GM19025 (cell line): ENCODE data around the gene IRAK2.
"Not testable (repeated sequence)": the region's sequence is repeated elsewhere in the genome, so short reads cannot be mapped to it uniquely, and the experiment has no call there.

Experiments used
- ATAC-seq: cut with Tn5 transposase; IDR thresholded peaks from one replicate; pipeline ENCODE4 v1.9.1; 2021; ENCODE audit warnings: mild to moderate bottlenecking, low read depth, moderate library complexity; ENCODE audit not compliant: unreplicated experiment

The IRAK2 gene, protein sequence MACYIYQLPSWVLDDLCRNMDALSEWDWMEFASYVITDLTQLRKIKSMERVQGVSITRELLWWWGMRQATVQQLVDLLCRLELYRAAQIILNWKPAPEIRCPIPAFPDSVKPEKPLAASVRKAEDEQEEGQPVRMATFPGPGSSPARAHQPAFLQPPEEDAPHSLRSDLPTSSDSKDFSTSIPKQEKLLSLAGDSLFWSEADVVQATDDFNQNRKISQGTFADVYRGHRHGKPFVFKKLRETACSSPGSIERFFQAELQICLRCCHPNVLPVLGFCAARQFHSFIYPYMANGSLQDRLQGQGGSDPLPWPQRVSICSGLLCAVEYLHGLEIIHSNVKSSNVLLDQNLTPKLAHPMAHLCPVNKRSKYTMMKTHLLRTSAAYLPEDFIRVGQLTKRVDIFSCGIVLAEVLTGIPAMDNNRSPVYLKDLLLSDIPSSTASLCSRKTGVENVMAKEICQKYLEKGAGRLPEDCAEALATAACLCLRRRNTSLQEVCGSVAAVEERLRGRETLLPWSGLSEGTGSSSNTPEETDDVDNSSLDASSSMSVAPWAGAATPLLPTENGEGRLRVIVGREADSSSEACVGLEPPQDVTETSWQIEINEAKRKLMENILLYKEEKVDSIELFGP

DNA sequence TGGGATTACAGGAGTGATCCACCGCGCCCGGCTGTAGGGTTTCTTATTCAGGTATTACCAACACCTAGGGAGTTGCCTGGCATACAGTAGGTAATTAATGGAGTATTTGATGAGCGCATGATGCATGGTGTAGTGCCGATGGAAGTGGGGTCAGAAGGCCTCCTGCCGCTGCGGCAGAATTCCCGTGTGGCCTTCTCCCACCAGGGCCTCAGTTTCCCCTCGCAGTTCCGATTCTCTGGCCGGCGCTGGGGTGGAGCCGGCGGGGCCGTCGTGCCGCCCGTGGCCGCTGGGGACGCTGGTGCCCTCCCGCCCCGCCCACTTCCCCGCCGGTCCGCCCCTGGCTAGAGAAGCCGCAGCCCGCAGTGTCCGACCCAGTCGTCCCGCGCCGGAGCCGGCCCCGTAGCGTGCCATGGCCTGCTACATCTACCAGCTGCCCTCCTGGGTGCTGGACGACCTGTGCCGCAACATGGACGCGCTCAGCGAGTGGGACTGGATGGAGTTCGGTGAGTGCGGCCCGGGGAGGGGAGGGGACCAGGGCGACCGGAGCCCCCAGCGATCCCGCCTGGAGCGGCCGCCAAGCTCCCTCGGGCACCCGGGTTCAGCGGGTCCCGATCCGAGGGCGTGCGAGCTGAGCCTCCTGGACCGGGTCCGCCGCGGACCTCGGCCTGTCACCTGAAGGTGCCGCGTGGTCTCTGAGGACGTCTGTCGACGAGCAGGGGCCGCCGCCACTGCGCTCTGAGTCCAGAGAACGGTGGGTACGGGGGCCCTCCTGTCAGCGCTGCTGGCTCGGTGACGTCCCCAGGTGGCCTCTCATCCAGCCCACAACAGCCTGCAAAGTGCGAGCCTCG, at the start of gene IRAK2:
Gene IRAK2, plus strand, starts transcription at position 374 of the 848 bp plus-strand sequence. Its CDS starts 36 bp downstream, at position 410.
- ATAC-seq = peak; percentile 88

DNA sequence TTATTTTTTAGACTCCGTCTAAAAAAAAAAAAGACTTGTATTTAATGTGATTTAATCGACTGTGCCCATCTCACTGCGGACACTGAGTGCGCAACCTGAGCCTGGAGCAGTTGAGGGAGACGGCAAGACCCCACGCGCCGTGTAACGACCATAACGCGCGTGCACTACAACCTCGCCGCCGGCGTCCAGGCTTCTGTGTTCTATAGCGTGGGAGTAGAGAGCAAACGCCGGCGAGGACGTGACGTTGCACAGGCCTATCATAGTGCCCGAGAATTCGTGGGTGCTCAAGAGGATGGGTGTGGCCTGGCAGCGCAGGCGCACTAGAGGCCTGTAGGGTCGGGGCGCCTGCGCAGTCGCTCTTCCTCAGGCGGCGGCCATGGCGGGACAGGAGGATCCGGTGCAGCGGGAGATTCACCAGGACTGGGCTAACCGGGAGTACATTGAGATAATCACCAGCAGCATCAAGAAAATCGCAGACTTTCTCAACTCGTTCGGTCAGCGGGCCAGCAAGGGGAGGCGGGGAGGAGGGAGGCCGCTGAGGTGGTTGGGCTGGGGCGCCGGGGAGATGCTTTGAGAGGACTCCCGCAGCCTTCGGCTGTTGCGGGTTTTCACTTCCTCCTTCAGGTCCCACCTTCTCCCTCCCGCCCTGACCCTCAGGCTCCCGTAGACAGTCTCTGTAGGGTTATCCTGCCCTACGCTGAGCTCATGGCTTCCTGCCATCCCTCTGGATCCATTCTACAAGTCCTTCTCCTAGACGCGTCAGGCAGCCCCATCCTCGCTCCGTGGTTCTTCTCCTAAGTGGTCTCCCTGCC, 49.2 kb upstream of the IRAK2 start, which contains the start of gene BRK1:
Gene BRK1, plus strand, starts transcription at position 350 of the 812 bp plus-strand sequence. Its CDS starts 27 bp downstream, at position 377.
- peak; percentile 92 for ATAC-seq

DNA sequence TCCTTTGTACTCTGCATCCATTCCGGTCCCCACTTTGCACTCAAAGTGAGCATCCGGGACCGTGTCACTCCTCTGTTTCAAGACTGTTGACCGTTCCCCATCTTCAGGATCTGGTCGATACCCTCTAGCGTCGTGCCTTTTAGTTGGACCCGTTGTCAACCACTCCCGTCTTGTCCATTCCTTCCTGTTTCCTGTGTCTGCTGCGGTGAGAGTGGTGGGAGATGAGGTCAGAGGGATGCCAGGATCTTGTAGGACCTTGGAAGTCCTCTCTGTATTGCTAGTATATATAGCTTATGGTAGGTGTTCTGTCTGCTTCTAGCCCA, 48.6 kb upstream of the IRAK2 start:
- no peak for ATAC-seq

DNA sequence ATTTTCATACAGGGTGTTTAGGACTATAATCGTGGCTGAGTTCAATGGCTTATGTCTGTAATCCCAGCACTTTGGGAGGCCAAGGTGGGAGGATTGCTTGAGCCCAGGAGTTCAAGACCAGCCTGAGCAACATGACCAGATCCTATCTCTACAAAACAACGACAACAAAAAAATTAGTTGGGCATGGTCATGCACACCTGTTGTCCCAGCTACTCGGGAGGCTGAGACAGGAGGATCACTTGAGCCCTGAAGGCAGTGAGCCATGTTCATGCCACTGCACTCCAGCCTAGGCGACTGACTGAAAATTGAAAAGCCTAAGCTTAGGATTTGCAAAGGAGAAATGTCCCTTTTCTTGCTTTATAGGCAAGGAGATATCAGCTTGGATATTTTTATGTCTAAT, 47.8 kb upstream of the IRAK2 start:
- ATAC-seq = no peak

DNA sequence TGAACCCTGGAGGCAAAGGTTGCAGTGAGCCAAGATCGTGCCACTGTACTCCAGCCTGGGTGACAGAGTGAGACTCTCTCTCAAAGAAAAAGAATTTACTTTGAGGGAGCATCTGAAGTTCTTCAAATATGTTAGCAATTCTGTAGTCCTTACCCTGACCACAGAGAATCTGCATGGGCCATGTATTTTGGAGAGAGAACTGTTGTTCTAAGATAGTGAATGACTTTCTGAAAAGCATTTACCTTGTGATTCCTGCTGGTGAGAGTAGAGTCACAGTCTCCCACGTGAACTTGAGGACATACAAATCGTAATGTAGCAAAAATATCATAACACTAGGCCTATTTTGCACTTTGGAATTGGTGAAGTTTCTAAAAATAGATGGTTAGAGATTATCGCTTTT, 45.3 kb upstream of the IRAK2 start:
- ATAC-seq = no peak

DNA sequence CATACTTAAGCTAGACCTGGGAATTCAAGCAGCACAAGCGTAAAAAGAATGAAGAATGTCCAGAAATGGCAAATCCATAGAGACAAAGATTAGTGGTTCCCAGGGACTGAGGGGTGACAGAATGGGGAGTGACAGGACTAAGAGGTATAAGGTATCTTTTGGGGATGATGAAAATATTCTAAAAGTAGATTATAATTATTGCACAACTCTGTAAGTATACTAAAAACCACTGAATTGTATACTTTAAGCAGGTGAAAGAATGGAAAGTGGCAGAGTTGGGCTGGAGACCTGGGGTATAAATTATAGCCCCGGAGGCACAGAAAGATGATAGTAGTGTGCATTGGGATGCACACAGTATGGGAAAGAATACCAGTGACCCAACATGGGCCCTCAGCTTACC, 43.7 kb upstream of the IRAK2 start:
- no peak for ATAC-seq

DNA sequence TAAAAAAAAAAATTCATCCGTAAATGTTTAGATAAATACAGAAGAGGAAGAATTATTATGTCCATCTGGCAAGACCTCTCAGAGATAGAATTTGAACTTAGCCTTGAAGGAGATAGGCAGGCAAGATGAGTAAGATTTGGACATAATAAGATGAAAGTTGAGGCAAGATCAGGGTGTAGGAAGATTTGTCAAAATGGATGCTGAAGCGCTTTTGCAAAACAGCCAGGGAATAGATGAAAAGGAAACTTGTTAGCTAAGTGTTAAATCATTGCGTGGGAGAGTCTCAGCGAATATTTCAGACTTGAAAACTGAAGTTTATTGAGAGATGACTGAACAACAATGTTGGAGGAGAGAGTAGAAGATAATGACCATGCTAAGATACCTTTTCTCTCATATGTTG, 42.0 kb upstream of the IRAK2 start:
- no peak for ATAC-seq

DNA sequence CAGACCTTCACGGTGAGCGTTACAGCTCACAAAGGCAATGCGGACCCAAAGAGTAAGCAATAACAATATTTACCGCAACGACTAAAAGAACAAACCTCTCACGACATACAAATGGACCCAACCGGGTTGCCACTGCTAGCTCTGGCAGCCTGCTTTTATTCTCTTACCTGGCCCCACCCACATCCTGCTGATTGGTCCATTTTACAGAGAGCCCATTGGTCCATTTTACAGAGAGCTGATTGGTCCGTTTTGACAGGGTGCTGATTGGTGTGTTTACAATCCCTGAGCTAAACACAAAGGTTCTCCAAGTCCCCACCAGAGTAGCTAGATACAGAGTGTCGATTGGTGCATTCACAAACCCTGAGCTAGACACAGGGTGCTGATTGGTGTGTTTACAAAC, 28.8 kb upstream of the IRAK2 start:
- not testable (repeated sequence) for ATAC-seq

DNA sequence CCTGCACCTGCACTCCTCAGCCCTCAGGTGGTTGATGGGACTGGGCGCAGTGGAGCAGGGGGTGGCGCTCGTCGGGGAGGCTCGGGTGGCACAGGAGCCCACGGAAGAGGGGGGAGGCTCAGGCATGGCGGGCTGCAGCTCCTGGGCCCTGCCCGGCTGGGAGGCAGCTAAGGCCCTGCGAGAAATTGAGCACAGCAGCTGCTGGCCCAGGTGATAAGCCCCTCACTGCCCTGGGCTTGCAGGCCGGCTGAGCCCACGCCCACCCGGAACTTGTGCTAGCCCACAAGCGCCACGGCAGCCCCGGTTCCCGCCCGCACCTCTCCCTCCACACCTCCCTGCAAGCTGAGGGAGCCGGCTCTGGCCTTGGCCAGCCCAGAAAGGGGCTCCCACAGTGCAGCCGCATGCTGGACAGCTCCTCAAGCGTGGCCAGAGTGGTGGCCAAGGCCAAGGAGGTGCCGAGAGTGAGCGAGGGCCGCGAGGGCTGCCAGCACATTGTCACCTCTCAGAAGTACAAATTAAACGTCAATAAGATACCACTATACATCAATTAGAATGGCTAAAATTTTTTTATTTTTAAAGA, 28.2 kb upstream of the IRAK2 start:
- no peak for ATAC-seq

DNA sequence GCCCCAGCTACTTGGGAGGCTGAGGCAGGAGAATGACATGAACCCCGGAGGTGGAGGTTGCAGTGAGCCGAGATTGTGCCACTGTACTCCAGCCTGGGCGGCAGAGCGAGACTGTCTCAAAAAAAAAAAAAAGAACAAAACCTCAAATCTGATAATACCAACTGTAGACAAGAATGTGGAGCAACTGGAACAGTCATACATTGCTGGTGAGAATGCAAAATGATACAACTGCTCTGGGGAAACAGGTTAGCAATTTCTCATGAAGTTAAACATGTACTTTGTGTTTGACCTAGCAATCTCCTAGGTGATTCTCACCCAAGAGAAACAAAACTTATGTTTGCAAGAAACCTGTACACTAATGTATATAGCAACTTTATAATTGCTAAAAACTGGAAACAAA, 27.5 kb upstream of the IRAK2 start:
- ATAC-seq = no peak

DNA sequence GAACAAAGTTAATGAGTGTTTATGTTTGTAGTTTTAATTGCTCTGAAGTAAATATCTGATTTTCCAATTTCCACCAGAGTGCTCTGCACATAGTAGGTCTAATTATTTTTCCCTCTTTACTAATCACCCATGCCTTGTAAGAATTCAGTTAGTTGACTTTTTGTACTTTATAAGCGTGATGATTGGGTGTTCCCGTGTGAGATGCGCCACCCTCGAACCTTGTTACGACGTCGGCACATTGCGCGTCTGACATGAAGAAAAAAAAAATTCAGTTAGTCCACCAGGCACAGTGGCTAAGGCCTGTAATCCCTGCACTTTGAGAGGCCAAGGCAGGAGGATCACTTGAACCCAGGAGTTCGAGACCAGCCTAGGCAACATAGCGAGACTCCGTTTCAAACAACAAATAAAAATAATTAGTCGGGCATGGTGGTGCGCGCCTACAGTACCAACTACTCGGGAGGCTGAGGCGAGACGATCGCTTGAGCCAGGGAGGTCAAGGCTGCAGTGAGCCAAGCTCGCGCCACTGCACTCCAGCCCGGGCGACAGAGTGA, 23.6 kb upstream of the IRAK2 start:
- no peak for ATAC-seq

DNA sequence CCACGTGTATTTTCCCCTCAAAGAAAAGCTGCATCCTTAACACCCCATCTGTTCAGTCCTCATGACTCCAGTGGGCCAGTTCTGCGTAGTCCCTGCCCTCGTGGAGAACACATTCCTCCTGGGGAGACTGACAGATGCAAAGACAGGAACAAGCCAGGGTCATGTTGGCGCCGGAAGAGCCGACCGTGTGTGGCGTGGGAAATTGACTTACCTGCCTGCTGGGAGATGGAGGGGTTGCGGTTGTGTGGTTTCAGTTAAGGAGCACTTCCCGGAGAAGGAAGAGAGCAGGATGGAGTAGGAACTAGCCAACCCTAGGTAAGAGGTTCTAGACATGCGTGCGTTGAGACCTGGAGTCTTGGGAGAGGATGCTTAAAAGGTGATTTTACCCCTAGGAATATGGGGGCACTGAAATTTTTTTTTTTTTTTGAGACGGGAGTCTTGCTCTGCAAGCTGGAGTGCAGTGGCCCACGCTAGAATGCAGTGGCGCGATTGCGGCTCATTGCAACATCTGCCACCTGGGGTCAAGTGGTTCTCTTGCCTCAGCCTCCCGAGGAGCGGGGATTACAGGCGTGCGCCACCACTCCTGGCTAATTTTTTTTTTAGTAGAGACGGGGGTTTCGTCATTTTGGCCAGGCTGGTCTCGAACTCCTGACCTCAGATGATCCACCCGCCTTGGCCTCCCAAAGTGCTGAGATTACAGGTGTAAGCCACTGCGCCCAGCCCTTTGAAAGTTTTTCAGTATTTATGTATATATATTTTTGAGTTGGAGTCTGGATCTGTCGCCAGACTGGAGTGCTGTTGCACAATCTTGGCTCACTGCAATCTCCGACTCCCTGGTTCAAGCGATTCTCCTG, 21.8 kb upstream of the IRAK2 start:
- no peak for ATAC-seq

DNA sequence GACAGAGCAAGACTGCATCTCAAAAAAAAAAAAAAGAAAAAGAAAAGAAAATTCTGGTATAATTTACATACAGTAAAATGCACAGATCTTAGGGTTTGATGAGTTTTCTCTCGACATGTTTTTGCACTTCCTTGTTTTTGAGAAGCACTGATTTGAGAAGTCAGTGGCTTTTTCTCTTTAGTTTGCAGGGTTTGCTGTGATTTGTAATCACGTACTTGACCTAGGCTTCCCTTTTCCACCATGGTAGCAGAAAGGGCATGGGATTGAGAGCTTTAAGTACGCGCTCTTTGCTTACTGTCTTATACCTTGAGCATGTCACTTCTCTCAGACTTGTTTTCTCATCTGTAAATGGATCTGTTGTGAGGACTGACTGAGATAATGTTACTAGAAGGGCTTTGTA, 19.0 kb upstream of the IRAK2 start:
- ATAC-seq = no peak

DNA sequence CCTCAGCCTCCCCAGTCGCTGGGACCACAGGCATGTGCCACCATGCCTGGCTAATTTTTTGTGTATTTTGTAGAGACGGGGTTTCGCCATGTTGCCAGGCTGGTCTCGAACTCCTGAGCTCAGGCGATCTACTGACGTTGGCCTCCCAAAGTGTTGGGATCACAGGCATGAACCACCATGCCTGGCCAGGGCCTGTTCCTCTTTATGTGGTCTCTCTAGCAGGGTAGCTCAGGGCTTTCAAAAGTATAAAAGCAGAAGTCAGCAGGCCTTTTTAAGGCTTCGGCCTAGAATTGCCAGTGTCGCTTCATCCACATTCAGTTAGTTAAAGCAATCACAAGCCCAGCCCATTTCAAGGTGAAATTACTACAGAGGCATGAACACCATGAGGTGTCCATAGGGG, 15.5 kb upstream of the IRAK2 start:
- ATAC-seq = no peak

DNA sequence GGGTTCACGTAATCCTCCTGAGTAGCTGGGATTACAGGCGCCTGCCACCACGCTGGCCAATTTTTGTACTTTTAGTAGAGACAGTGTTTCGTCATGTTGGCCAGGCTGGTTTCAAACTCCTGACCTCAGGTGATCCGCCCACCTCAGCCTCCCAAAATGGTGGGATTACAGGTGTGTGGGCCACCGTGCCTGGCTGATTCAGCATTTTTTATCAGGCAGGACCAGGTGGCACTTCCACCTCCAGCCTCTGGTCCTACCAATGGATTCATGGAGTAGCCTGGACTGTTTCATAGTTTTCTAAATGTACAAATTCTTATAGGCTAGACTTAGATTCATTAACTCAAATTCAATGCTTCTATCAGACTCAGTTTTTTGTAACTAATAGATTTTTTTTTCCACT, 13.7 kb upstream of the IRAK2 start:
- ATAC-seq = no peak

DNA sequence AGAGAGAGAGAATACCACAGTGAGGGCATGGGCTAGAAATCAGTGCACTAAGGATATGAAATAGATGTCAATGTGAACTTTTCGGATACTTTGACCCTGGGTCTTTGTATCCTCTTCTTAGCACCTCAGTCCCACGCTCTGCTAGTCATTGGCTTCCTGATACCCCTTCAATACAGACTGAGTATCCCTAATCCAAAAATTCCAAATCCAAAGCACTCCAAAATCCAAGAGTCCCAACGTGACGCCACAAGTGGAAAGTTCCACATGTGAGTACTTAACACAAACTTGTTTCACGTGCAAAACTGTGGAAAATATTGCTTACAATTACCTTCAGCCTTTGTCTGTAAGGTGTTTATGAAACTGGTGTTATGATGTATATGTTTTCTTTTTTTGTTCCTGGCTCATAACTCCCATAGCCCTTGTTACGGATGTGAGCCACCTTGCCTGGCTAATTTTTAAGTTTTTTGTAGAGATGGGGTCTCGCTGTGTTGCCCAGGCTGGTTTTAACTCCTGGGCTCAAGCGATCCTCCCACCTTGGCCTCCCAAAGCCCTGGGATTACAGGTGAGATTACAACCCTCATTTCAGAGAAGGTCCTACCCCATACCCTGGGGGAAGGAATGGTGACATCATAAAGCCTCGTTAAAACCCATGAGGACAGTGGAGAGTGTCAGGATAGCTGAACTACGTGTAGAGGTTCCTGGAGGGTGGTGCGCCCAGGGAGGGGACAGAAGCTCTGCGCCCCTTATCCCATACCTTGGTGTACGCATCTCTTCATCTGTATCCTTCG, 10.2 kb upstream of the IRAK2 start:
- ATAC-seq = no peak

DNA sequence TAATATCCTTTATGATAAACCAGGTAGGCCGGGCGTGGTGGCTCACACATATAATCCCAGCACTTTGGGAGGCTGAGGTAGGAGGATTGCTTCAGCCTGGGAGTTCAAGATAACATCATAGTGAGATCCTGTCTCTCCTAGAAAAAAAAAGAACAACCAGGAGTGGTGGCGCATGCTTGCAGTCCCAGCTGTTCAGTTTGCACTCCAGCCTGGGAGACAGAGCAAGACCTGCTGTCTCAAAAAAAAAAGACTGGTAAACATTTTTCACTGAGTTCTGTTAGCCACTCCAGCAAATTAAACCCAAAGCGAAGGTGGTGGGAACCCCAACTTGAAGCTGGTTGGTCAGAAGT, 9.6 kb upstream of the IRAK2 start:
- ATAC-seq = no peak

DNA sequence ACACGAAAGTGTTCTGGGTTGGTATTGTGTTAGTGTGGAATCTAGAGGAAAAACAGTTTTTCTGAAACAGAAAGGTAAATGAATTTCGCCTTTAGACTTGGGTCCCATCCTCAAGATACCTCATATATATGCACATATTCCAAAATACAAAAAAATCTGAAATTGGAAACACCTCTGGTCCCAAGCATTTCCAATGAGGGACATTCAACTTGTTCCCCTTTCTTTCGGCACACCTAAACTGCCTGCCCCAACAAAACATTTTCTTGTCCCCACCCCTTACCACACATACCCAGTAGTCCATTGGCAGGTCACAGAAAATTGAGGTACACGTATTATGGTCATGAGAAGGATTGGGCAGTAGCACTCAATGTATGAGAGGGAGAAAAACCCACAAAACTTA, 9.1 kb upstream of the IRAK2 start:
- ATAC-seq = no peak
